GM19239 (cell line): ENCODE measurements around the gene SLC43A1.

Source experiments
- DNase-seq: peaks from one replicate; pipeline ENCODE4 v3.0.0; 2011; ENCODE audit warnings: low spot score; ENCODE audit not compliant: insufficient read length
- FAIRE-seq: peaks from 2 replicates; lab custom pipeline; 2011; peaks lifted over from hg19 to GRCh38; lab: Jason Lieb, UNC

The SLC43A1 gene

GRCh38 chr11:57481915-57482781 is 33.4 kb downstream of the SLC43A1 start:
- FAIRE-seq = no peak
- DNase-seq = no peak

GRCh38 chr11:57481315-57481714 is 34.2 kb downstream of the SLC43A1 start:
- FAIRE-seq = no peak
- DNase-seq = no peak

DNA sequence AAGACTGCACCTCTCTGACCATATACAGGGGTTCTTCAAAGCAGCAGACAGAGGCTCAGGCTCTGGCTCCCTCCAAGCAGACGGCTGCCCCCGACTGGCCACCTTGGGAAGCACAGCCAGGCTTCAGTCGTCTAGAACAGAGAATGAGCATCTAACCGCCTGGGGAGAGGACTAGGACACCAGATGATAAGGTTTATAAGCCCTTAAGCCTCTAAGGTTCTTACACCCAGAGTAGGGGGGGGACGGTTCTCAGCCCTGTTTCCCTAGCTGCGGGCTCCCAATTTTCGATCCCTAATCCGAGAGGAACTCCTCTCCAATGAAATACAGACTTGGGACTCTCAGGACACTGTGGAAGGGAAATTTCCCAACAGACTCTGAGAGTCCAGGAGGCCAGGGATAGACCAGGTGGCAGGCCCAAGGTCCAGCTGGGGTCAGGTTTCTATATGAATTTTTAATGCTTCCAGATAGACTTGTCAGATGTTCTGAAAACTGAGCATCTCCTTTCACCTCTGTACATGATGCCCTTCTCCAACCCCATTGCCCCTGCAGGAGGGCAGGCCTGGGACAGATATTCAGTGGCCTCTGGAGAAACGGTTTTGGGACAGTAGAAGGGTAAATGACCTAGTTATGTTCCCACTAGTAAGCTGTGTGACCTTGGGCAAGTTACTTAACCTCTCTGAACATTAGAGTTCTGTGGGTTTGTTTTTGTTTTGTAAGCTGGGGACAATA is 34.9 kb downstream of the SLC43A1 start:
- peak; percentile 82 for FAIRE-seq

DNA sequence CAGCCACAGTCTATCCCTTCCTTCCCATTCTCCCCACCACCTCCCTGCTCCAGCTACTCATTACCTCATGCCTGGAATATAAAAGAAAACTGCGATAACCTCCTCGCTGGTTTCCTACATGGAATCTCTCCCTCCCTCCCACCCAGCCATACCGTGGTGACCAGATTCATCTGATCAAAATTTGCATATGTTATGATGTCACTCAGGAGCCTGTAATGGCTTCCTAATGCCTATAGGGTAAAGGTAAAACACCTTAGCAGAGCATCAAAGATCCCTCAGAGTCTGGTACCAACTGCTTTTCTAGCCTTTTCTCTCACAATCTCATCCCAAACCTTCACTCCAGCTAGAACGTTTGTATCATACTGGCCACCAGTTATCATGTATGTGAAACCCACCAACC is 35.6 kb downstream of the SLC43A1 start:
- FAIRE-seq = no peak
- DNase-seq = no peak

More for the DNA sequence above, 34.9 kb downstream of the SLC43A1 start:
- DNase-seq = peak; percentile 82

DNA sequence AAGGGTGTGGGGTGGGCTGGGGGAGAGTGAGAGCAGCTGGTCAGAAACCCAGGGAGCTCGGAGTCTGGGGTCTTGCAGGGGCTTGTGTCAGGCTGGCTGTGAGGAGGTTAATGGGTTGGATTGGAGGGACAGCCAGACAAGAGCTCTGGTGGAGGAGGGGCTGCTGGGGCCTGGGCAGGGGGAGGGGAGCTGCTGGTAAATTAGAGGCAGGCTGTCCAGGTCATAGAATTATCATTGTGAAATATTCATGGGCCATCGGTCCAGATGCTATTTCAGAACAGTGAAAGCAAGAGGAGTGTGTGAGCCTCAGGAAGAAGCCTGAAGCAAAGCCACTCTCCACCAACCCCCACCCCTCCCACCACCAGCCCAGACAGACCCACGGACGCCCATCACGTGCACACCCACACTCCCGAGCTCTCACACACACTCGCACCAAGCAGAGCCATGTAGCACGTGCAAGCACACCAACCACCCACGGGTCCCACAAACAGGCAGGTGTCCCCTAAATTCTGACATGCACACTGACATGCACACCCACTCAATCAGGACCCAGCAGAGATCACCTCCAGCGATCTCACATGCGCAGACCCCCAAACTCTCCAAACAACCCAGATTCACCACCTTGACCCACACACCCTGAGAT is 36.4 kb downstream of the SLC43A1 start:
- DNase-seq (no peak), FAIRE-seq (no peak)

DNA sequence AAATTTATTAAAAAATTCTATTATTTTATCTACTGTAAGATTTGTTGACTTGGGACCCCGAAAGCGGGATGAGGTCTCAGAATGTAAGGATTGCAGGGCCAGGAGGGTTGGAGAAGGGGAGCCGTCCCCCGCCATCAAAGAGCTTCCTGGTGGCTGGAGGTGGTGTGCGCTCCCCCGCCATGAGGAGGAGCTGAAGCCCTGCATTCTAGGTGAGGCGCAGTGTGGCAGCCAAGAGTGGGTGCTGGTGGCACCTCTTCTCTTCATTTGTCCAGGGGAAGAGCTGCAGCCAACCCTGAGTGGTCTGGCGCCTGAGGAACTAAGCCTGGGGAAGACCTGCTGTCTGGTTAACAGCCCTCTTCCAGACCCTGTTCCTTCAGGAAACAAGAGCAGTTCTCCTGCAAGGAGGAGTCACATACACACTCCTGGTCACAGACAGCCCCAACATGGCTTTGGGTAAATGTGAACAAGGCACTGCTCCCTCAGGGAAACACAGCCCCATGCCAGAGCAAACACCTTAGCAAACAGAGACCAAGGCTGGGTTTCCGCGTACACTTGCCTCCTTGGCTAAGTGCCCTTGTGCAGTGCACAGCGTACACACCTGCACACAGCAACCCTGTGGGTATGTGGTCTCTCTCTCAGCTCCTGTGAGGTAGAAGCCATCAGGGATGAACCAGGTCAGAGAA is 37.9 kb downstream of the SLC43A1 start:
- no peak for FAIRE-seq
- DNase-seq = no peak

DNA sequence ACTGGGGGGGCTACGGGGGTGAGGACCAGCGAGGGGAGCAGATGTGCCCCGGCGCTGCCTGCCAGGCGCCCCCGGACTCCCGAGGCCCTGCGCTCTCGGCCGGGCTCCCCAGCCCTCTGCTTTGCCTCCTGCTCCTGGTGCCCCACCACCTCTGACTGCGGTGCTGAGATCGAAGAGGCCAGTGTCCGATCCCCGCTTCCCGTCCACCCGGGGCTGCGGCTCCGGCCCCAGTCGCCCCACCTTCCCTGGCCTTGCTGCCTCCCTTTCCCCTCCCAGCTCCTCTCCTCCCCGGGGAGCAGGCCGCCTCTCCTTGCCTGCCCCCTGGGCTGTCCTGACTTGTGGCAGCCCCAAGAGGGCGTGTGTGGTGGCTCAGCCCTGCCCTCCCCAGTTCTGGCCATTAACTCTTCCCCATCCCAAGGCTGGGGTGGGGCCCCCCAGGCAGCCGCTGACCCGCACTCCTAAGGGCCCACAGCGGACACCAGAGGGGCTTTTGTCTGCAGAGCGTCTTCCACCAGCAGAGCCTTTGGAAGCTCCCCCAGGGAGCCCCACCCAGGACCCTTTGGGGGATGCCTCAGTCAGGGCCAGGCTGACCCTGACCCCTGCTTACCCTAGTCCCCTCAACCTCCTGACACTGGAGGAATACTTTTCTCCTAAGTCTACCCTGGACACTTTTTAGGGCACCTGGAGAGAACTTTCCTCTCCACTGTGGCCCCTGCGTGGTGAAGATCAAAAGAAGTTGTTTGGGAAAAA is 38.6 kb downstream of the SLC43A1 start:
- FAIRE-seq (peak; percentile 85), DNase-seq (peak; percentile 79)

DNA sequence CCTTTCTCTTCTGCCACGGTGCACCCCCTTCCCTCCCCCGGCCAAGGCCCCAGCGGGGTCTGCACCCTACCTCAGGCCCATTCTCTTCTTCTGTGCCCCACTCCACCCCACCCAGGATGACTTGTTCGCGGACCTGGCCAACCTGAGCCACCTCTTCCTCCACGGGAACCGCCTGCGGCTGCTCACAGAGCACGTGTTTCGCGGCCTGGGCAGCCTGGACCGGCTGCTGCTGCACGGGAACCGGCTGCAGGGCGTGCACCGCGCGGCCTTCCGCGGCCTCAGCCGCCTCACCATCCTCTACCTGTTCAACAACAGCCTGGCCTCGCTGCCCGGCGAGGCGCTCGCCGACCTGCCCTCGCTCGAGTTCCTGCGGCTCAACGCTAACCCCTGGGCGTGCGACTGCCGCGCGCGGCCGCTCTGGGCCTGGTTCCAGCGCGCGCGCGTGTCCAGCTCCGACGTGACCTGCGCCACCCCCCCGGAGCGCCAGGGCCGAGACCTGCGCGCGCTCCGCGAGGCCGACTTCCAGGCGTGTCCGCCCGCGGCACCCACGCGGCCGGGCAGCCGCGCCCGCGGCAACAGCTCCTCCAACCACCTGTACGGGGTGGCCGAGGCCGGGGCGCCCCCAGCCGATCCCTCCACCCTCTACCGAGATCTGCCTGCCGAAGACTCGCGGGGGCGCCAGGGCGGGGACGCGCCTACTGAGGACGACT is 39.3 kb downstream of the SLC43A1 start:
- FAIRE-seq (peak; percentile 4), DNase-seq (no peak)

DNA sequence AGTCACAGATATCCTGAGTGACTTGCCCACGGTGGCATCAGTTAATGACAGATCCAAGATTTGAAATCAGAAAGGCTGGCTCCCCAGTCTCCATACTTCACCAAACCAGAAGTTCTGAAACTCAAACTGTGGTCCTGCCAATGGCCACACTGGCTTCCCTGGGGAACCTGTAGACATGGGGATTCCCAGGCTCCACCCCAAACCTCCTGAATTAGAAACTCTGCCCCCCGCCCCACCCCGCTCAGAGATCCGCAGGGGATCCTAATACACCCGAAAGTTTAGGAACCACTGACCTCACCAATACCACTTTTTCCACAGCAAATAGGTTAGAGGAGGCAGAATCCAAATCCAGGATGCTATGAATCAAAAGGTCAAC is 39.8 kb downstream of the SLC43A1 start:
- FAIRE-seq (peak; percentile 68), DNase-seq (no peak)

- FAIRE-seq = no peak
- DNase-seq = no peak
Measured at GRCh38 chr11:57475191-57475590, 40.3 kb downstream of the SLC43A1 start.

DNA sequence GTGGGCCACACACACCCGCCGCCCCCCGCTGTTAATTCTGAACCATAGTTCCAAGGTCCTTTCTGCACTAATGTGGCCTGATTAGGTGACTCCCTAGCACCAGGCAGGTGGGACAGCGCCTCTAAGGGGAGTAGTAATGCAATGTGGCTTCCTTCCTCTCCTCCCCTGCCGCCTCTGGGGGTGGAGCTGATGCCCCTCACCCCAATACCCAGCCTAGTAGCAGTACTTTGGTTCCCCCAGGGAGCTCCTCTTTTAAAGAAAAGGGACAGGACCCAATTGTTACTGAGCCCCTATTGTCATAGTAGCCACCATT is 40.7 kb downstream of the SLC43A1 start:
- FAIRE-seq = no peak
- no peak for DNase-seq

- DNase-seq (no peak), FAIRE-seq (peak; percentile 26)
Measured at GRCh38 chr11:57474017-57474802, 41.3 kb downstream of the SLC43A1 start.

- no peak for FAIRE-seq
- no peak for DNase-seq
Measured at GRCh38 chr11:57473285-57473841, 42.1 kb downstream of the SLC43A1 start.

DNA sequence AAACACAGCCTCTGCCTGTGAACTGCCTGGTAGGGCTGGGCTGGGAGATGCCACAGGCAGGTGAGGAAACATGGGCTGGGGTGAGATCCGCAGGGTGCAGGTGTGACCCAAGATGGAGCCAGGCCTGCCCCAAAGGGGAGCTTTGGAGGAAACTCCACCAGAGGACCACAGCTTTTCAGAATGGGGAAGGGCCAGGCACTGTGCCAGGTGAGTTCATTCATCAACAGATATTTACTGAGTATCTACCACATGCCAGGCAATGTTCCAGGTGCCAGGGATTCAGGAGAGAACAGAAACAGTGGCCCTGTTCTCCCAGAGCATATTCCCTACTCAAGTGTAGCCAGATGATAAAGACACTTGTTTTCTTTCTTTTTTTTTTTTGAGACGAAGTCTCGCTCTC is 44.0 kb downstream of the SLC43A1 start:
- FAIRE-seq (no peak), DNase-seq (no peak)

- DNase-seq = no peak
- FAIRE-seq = no peak
Measured at GRCh38 chr11:57469268-57469667, 46.2 kb downstream of the SLC43A1 start.

DNA sequence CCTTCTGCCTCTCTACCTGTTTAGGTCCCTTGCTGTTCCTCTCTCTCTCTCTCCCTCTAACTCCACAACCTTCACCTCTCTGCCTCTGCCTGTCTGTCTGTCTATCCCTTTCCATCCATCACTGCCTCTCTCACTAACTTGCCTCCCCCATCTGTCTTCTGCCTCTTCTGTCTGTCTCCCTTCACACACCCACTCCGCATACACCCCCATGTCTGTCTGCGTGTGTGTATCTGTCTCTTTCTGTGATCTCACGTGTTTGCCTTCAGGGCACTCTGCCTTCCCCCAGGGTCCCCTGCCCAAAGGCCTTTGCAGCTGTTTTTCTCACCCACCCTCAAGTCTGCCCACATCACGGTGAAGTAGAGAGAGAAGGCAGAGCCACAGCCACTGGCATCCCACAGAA is 47.2 kb downstream of the SLC43A1 start:
- DNase-seq (no peak), FAIRE-seq (no peak)

DNA sequence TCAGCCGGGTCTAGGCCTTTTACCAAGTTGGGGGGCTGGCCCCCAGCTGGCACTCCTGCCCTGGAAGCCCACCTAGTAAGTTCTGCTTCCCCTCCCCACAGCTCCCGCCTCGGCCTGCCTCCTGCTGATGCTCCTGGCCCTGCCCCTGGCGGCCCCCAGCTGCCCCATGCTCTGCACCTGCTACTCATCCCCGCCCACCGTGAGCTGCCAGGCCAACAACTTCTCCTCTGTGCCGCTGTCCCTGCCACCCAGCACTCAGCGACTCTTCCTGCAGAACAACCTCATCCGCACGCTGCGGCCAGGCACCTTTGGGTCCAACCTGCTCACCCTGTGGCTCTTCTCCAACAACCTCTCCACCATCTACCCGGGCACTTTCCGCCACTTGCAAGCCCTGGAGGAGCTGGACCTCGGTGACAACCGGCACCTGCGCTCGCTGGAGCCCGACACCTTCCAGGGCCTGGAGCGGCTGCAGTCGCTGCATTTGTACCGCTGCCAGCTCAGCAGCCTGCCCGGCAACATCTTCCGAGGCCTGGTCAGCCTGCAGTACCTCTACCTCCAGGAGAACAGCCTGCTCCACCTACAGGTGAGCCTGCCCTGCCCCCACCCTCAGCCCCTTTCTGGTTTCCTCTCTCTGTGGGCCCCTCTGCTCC is 47.9 kb downstream of the SLC43A1 start:
- FAIRE-seq (no peak), DNase-seq (no peak)

DNA sequence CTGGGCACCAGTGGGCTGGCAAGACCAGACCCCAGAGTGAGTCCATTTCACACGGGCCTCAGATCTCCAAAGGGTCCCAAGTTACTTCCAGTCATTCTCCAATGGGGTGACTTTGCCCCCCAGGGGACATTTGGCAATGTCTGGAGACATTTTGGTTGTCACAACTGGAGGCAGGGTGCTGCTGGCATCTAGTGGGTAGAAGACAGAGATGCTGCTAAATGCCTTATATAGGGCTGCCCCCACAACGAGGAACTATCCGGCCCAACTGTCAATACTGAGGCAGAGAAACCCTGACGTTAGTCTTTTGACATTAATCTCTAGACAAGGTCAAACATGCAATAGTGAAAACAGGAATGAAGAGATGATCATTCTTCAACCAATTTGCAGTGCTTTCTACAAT is 48.8 kb downstream of the SLC43A1 start:
- FAIRE-seq = no peak
- DNase-seq = no peak
